ENCODE measurements around the gene SMARCC1. TPM values are rescaled to one million over a fixed set of nuclear protein-coding genes. Genes with fewer than 3 reads are reported as not detected.

SMARCC1 gene
- total RNA-seq, 1 donor, result 44.5 TPM

DNA sequence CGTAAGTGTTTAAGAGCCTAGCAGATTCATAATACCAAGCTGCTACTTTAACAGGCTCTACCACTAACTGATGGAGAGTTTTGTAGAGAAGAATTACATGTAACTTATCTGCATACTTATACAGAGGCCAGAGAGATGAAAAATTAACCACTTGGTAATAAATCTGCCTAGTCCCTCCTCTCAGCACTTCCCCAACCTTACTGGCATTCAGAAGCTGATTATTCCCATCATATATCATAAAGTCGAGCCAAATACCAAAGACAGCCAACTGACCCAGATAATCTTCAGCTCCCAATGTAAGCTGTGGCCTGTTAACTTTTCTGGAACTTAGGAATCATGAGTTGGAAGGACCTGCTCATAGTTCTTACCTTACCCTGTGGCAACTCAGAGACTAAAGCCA is 177.5 kb downstream of the SMARCC1 start:
- no peak for DNase-seq (ENCODE audit: low read depth)
- TF ChIP-seq, protein P1, sequence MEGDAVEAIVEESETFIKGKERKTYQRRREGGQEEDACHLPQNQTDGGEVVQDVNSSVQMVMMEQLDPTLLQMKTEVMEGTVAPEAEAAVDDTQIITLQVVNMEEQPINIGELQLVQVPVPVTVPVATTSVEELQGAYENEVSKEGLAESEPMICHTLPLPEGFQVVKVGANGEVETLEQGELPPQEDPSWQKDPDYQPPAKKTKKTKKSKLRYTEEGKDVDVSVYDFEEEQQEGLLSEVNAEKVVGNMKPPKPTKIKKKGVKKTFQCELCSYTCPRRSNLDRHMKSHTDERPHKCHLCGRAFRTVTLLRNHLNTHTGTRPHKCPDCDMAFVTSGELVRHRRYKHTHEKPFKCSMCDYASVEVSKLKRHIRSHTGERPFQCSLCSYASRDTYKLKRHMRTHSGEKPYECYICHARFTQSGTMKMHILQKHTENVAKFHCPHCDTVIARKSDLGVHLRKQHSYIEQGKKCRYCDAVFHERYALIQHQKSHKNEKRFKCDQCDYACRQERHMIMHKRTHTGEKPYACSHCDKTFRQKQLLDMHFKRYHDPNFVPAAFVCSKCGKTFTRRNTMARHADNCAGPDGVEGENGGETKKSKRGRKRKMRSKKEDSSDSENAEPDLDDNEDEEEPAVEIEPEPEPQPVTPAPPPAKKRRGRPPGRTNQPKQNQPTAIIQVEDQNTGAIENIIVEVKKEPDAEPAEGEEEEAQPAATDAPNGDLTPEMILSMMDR (IDR thresholded peaks at IDR 0.05; ENCODE audit: insufficient read depth, low read length), result no peak

GRCh38 chr3:47603332-47603731 is 178.4 kb downstream of the SMARCC1 start:
- TF ChIP-seq, protein P1 (IDR thresholded peaks at IDR 0.05; ENCODE audit: insufficient read depth, low read length), result no peak
- no peak for DNase-seq (ENCODE audit: low read depth)
- H3K4me3 ChIP-seq (ENCODE audit: low read depth, low read length), result no peak overlapping the region

More for the DNA sequence above, 177.5 kb downstream of the SMARCC1 start:
- no peak overlapping the region for H3K4me3 ChIP-seq (ENCODE audit: low read depth, low read length)

- no peak overlapping the region for H3K4me3 ChIP-seq (ENCODE audit: low read depth, low read length)
- DNase-seq (ENCODE audit: low read depth), result no peak
- TF ChIP-seq, protein P1 (IDR thresholded peaks at IDR 0.05; ENCODE audit: insufficient read depth, low read length), result no peak
Observed at GRCh38 chr3:47601281-47601680, 180.4 kb downstream of the SMARCC1 start.

DNA sequence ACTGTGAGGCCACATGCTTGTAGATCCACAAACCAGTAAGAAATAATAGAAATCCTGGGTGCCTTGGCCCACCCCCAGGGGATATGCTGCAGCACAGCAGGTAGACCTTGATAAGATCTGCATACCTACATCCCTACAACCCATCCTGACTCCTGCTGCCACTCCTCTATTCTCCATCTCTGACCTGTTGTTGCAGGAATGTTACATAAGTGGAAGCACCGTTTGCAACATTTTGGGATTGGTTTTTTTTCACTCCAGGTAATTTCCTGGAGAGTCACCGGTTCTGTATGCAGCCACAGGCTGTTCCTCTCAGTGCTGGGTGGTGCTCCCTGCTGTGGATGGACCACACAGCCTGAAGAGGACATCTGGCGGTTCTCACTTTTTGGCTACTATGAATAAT is 186.9 kb downstream of the SMARCC1 start:
- no peak for DNase-seq (ENCODE audit: low read depth)
- TF ChIP-seq, protein P1 (IDR thresholded peaks at IDR 0.05; ENCODE audit: insufficient read depth, low read length), result no peak
- H3K4me3 ChIP-seq (ENCODE audit: low read depth, low read length), result no peak overlapping the region

GRCh38 chr3:47592066-47592795 is 189.5 kb downstream of the SMARCC1 start:
- TF ChIP-seq, protein P1 (IDR thresholded peaks at IDR 0.05; ENCODE audit: insufficient read depth, low read length), result no peak
- no peak overlapping the region for H3K4me3 ChIP-seq (ENCODE audit: low read depth, low read length)
- DNase-seq (ENCODE audit: low read depth), result no peak

GRCh38 chr3:47590216-47590615 is 191.5 kb downstream of the SMARCC1 start:
- TF ChIP-seq, protein P1 (IDR thresholded peaks at IDR 0.05; ENCODE audit: insufficient read depth, low read length), result no peak

DNA sequence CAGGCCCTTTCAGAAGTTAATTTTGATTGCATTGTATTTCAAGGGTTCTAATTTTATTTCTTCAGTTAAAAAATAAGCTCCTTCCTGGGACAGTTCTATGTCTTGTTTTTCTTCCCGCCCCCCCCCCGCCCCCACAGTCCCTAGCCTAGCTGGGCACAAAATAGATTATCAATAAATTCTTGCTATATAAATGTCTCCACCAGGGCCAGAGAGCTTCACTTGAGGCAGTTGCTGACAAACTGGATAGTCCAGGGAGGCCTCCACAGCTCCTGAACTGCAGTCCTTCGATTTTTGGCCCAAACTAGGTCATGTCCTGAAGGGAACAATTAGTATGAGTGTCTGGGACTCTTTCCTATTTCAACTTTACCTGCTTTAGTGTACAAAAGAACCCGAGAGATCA is 193.1 kb downstream of the SMARCC1 start:
- TF ChIP-seq, protein P1 (IDR thresholded peaks at IDR 0.05; ENCODE audit: insufficient read depth, low read length), result no peak
- no peak overlapping the region for H3K4me3 ChIP-seq (ENCODE audit: low read depth, low read length)
- no peak for DNase-seq (ENCODE audit: low read depth)

More at GRCh38 chr3:47590216-47590615, 191.5 kb downstream of the SMARCC1 start:
- DNase-seq (ENCODE audit: low read depth), result no peak
- no peak overlapping the region for H3K4me3 ChIP-seq (ENCODE audit: low read depth, low read length)

Measured in fibroblast of the aortic adventitia (primary cell).